ENCODE measurements around the gene ZCCHC18.

ZCCHC18 gene

GRCh38 chrX:104134583-104135261 is 22.4 kb downstream of the ZCCHC18 start:
- no peak for DNase-seq

DNA sequence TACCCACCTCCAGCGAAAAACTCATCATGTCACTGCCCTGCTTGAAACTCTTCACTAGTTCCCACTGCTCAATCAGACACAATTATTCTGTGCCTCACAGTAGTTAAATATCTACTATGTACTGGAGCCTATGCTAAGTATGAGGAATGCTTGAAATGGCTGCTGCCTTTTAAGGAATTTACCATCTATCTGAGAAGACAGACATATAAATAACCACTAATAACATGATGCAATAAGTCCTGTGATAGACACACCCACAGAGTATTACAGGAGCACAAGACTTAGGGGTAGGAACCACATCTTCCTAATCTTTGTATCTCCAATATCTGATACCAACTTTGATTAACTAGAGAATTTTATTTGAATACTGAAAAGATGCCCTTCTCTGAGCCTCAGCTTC is 23.4 kb downstream of the ZCCHC18 start:
- DNase-seq, result no peak

DNA sequence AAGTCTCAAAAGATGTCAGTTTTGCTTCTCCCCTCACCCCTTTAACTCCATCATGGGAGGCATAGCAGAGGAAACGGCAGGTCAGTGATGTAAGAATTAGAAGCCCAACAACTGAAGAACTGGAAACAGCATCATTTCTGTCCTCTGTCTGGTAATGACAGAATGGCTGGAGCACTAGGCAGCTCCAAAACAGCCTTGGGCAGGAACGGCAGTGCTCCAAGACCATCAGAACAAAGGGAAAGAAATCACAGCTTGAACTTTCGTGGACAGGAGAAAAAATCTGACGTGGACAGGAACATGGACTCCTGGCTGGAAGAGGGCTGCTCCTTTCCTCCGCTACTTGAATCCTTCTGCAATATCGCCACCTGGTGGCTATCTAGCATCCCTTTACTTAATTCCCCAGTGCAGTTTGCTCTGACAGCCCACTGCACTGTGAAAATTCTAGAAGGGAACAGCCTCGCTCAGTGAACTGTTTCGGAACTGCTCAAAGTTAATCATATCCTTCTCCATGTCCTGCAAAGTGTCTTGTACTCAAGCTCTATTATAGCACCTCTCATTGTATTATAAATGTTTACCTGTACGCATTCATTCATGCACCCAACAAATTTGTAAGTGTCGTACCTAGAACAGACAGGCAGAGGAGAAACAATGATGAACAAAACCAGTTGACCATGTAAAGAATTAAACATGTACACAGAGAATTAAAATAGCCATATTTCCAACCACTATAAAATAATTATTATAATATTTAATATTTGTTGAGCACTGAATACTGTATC is 24.1 kb downstream of the ZCCHC18 start:
- DNase-seq, result peak; percentile 62 to 66

DNA sequence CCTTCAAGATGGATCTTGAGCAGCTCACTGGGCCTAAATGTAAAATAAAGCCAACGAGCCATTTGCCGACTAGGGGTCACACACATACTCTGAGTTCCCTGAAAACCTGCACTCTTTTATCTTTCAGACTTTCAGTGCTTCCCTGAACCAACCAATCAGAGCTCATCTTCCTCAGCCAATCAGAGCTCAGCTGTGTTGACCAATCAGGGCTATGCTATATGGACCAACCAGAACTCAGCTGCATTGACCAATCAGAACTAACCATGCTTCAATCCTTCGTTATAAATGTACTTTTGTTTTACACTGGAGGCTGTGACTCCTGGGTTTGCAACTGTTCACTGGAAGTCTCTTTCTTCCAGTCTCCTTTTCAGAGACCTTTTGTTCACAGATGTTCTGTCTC is 25.2 kb downstream of the ZCCHC18 start:
- DNase-seq, result no peak

- no peak for DNase-seq
Observed at GRCh38 chrX:104141087-104141760, 28.9 kb downstream of the ZCCHC18 start.

GRCh38 chrX:104151037-104151436 is 38.7 kb downstream of the ZCCHC18 start:
- DNase-seq, result no peak

GRCh38 chrX:104156630-104157529 is 44.6 kb downstream of the ZCCHC18 start, which contains the start of gene SLC25A53:
SLC25A53 (minus strand) TSS chrX:104157009; CDS start chrX:104105257, 51,752 bp downstream.
- peak; percentile 82 to 88 for DNase-seq
